GM12872 (cell line): ENCODE measurements around the gene DLEU7.

Experiments used
- TF ChIP-seq, protein P1 (sequence below): IDR thresholded peaks from 3 replicates; pipeline ENCODE4 v1.5.1; 2011; ENCODE audit warnings: low read depth, mild to moderate bottlenecking, low read length, moderate library complexity; ENCODE audit not compliant: insufficient read depth

DLEU7 gene

DNA sequence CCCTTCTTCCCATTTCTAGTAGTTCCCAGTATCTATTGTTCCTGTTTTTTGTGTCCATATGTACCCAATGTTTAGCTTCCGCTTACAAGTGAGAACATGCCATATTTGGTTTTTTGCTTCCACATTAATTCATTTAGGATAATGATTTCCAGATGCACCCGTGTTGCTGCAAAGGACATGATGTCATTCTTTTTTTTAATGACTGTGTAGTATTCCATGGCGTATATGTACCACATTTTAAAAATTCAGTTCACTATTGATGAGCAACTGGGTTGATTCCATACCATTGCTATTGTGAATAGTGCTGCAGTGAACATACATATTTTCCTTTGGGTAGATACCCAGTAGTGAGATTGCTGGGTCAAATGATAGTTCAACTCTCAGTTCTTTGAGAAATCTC is 50.5 kb downstream of the DLEU7 start:
- TF ChIP-seq, protein P1, sequence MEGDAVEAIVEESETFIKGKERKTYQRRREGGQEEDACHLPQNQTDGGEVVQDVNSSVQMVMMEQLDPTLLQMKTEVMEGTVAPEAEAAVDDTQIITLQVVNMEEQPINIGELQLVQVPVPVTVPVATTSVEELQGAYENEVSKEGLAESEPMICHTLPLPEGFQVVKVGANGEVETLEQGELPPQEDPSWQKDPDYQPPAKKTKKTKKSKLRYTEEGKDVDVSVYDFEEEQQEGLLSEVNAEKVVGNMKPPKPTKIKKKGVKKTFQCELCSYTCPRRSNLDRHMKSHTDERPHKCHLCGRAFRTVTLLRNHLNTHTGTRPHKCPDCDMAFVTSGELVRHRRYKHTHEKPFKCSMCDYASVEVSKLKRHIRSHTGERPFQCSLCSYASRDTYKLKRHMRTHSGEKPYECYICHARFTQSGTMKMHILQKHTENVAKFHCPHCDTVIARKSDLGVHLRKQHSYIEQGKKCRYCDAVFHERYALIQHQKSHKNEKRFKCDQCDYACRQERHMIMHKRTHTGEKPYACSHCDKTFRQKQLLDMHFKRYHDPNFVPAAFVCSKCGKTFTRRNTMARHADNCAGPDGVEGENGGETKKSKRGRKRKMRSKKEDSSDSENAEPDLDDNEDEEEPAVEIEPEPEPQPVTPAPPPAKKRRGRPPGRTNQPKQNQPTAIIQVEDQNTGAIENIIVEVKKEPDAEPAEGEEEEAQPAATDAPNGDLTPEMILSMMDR, result no peak

DNA sequence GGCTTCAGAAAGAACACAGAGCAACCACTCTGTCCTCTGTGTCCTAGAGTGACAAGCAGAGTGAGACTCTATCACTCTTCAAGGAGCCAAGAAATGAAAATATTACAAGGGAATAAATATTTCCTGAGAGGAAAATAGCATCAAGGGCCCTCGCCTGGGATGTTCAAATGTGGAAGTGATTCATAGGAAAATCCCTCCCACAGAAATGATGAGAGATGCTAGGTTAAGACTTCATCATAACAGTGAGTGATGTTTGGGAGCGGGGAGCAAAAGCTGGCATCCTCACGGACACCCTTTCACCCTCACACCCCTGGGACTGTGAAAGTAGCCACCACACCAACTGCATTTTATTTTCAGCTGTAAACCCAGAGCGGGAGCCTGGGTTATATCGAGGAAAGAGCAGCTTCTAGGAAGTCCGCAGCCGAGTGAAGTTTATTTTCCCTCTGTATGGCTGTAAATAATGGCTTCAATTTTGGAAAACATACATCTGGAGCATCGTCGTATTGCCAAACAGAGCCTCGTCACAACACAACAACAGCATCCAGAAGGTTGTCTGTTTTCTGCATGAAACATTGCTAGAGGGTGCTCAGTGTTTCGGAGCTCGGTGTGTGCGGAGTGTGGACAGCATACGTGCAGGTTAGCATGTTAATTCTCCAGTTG is 54.8 kb downstream of the DLEU7 start:
- TF ChIP-seq, protein P1, result no peak

DNA sequence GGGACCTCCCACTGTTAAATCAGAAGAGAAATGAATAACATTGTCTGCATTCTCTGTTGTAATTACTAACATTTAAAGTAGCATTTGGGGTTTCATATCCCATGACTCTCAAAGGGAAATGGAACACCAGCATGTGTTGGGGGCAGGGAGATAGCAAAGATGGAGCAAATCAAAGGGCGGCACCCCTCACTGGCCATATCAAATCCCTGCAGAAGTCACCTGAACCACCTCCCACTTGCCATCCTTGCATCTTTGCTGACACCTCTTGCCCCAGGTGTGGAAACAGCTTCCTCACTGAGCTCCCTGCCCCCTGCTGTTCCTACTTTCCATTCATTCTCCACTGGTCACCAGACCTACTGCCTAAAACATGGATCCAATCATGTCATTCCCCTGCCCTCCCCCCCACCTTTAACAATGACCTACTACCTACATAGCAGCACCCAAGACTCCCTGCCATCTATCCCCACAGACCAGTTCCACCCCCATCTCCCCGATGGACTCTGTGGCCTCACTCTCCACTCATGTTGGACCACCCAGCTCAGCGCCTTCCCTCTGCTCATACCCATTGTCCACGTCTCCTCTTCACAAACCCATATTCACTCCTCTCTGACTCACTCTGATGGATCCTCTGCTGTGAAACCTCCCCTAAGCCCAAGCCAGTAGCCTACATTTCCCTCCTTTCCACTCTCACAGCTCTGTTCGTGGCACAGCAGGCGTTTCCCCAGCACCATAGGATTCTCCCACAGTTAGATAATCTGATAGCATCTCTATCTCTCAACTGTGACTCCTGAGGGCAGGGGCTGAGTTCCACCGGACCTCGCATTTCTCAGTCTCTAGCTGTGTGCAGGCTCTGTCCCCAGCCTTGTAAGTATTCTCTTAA is 55.9 kb downstream of the DLEU7 start:
- TF ChIP-seq, protein P1, result no peak

DNA sequence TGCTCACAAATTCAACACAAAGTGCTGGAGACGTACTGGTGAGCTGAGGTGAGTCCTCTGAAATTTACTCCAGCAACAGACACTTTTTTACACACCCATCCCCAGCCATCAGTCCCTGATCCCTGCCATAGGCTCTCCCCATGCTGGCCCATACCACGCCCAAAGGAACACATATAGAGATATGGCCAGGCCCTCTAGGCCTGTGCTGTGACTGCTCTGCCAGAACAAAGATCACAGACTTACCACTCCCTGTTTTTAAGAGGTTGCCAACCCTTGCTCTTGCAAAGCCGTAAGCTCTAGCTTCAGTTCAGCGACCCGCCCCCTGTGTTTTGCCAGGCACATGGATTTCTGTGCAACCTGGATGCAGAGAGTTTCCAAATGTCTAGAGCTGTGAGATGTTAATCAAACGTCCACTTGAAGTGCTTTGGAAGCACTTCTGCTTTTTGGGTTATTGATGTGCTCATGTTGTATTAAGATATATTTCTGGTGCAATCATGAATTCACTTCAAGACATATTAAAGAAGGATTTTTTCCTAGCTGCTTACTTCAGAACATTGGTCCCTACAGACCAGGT is 59.7 kb downstream of the DLEU7 start:
- TF ChIP-seq, protein P1, result no peak

DNA sequence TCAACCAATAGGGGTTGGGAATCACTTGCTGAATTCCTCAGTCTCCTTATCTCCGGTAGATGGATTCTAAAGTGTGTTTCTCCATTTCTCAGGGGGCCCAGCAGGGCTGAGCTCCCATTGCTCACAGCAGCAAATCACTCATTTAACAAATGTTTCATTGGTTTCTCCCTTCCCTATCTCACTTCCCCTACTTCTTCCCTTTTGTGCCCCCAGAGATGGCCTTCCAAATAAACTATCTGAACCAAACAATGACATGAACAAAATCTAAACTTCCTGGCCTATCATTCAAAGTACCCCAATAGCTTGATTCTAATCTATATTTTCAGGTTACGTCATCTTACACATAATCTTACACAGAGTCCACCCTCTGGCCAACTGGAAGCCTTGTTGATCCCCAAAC is 60.4 kb downstream of the DLEU7 start:
- TF ChIP-seq, protein P1, result no peak

DNA sequence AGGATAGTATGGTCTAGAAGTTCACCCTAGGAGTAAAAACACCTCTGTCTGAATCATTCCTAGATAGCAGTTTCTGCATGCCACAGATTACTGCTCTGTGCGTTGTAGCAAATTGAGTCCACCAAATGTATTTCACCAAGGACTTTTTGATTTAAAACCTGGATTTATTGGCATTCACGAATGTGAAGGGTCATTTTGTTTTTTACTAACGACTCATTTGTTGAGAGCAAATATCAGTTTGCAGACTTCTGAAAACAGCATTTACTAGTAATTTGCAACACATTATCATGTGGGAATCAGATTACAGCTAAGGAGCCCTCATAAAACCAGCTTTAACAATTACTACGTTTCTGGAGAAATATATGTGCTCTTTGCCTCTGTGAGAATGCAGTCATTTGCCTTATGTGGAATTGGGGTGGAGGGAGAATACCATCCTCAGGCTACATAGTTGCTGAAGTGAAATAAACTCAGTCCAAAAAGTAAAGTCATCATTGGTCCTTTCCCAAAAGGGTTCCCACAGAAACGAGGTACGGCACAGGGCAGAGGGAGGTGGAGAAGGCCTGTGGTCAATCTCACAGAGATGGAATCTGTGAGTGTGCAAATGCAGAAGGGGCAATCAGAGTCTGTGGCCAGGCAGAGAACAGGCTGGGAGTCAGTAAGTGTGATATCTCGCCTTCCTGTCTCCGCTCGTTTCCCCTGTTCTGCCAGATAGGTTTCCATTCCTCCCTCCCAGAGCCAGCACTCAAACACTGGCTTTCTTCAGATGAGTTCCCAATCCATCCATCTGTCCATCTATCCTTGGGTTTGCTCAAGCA is 63.1 kb downstream of the DLEU7 start:
- TF ChIP-seq, protein P1, result no peak
